Body of pancreas (tissue), 4 donors: Measurements from ENCODE around the gene RYR3.

Experiments used
- CTCF ChIP-seq, 7 experiments: fragments of 450-650 bp in 4 of 7; fragments of 200-600 bp in 3 of 7; sonication (generic) in 3 of 7; IDR thresholded peaks; one replicate each; pipeline ENCODE4 v1.5.1; 2016 to 2019; ENCODE audit warnings: antibody characterized with exemption in 7 of 7
- POLR2A ChIP-seq, 3 donors: fragments of 450-650 bp; IDR thresholded peaks; one replicate each; pipeline ENCODE4 v1.6.1; 2016; ENCODE audit warnings: antibody characterized with exemption in 3 of 3, mild to moderate bottlenecking in 2 of 3

GRCh38 chr15:33612721-33613304, 302.0 kb downstream of the RYR3 start:
- TF ChIP-seq CTCF (IDR thresholded peaks at IDR 0.05) (no peak), POLR2A (IDR thresholded peaks at IDR 0.05) (no peak)
